ENCODE measurements around the gene LOXL4. TPM values are rescaled to one million over a fixed set of nuclear protein-coding genes. Genes with fewer than 3 reads are reported as not detected.

LOXL4 gene
- total RNA-seq, 1 donor from 2014 or later, result 0.92 TPM

- peaks cover 28% of the 10 kb centered on the region for H3K36me3 Mint-ChIP-seq
- no peaks in the 10 kb centered on the region for H3K79me2 ChIP-seq (ENCODE audit: low read depth)
- no peaks in the 10 kb centered on the region for H3K27me3 ChIP-seq
- no peak overlapping the region for H3K4me2 ChIP-seq
- H3K27ac Mint-ChIP-seq, result peak overlapping the region; percentile 22
- H3K4me1 ChIP-seq, result peaks cover 10% of the 10 kb centered on the region
- no peak overlapping the region for H3K9ac ChIP-seq
- H3K27ac ChIP-seq, result no peak overlapping the region
- peaks cover 9% of the 10 kb centered on the region for H4K20me1 ChIP-seq (ENCODE audit: low read depth)
- no peaks in the 10 kb centered on the region for H3K9me3 Mint-ChIP-seq
- no peak overlapping the region for H3K4me3 ChIP-seq
- TF ChIP-seq EZH2phosphoT487 (IDR thresholded peaks at IDR 0.05) (no peak), EZH2 (IDR thresholded peaks at IDR 0.05) (no peak), CTCF (IDR thresholded peaks at IDR 0.05) (no peak)
- H3K36me3 ChIP-seq, result no peaks in the 10 kb centered on the region
- no peak overlapping the region for H2AFZ ChIP-seq (replicated peaks)
- peaks cover 29% of the 10 kb centered on the region for H3K4me1 Mint-ChIP-seq
- H3K27me3 Mint-ChIP-seq (ENCODE audit: insufficient read depth, low read depth), result peaks cover 5% of the 10 kb centered on the region
- H3K4me3 Mint-ChIP-seq, result no peak overlapping the region
- H3K9me3 ChIP-seq (ENCODE audit: low read depth), result no peaks in the 10 kb centered on the region
- H3F3A ChIP-seq (ENCODE audit: low read depth), result no peaks in the 10 kb centered on the region
- no peak for DNase-seq (ENCODE audit: low spot score)
Measured at GRCh38 chr10:98246911-98247805, 20.8 kb downstream of the LOXL4 start.

GRCh38 chr10:98244586-98244985, 23.4 kb downstream of the LOXL4 start:
- Mint-ChIP-seq H3K9me3 (no peaks in the 10 kb centered on the region), H3K27ac (no peak overlapping the region), H3K4me1 (peaks cover 18% of the 10 kb centered on the region), H3K36me3 (peaks cover 22% of the 10 kb centered on the region), H3K27me3 (ENCODE audit: insufficient read depth, low read depth) (no peaks in the 10 kb centered on the region), H3K4me3 (no peak overlapping the region)
- Histone ChIP-seq H3F3A (ENCODE audit: low read depth) (no peaks in the 10 kb centered on the region), H3K4me2 (no peak overlapping the region), H4K20me1 (ENCODE audit: low read depth) (peaks cover 9% of the 10 kb centered on the region), H3K4me1 (peaks cover 8% of the 10 kb centered on the region), H3K9ac (no peak overlapping the region), H3K27me3 (no peaks in the 10 kb centered on the region), H3K36me3 (no peaks in the 10 kb centered on the region), H2AFZ (replicated peaks) (no peak overlapping the region), H3K9me3 (ENCODE audit: low read depth) (no peaks in the 10 kb centered on the region), H3K27ac (no peak overlapping the region), H3K79me2 (ENCODE audit: low read depth) (no peaks in the 10 kb centered on the region), H3K4me3 (no peak overlapping the region)
- no peak for DNase-seq (ENCODE audit: low spot score)
- no peak for TF ChIP-seq CTCF (IDR thresholded peaks at IDR 0.05)
- no peak for TF ChIP-seq EZH2 (IDR thresholded peaks at IDR 0.05)
- no peak for TF ChIP-seq EZH2phosphoT487 (IDR thresholded peaks at IDR 0.05)

- TF ChIP-seq EZH2phosphoT487 (IDR thresholded peaks at IDR 0.05) (no peak), EZH2 (IDR thresholded peaks at IDR 0.05) (no peak), CTCF (IDR thresholded peaks at IDR 0.05) (no peak)
- Mint-ChIP-seq H3K27me3 (ENCODE audit: insufficient read depth, low read depth) (no peaks in the 10 kb centered on the region), H3K4me3 (no peak overlapping the region), H3K4me1 (peaks cover 14% of the 10 kb centered on the region), H3K27ac (no peak overlapping the region), H3K36me3 (peaks cover 19% of the 10 kb centered on the region), H3K9me3 (no peaks in the 10 kb centered on the region)
- H3K4me3 ChIP-seq, result no peak overlapping the region
- peaks cover 5% of the 10 kb centered on the region for H4K20me1 ChIP-seq (ENCODE audit: low read depth)
- no peaks in the 10 kb centered on the region for H3F3A ChIP-seq (ENCODE audit: low read depth)
- no peak overlapping the region for H3K4me2 ChIP-seq
- no peak overlapping the region for H3K9ac ChIP-seq
- no peaks in the 10 kb centered on the region for H3K79me2 ChIP-seq (ENCODE audit: low read depth)
- no peak overlapping the region for H3K27ac ChIP-seq
- H3K9me3 ChIP-seq (ENCODE audit: low read depth), result no peaks in the 10 kb centered on the region
- DNase-seq (ENCODE audit: low spot score), result no peak
- H3K4me1 ChIP-seq, result peaks cover 4% of the 10 kb centered on the region
- no peak overlapping the region for H2AFZ ChIP-seq (replicated peaks)
- no peaks in the 10 kb centered on the region for H3K36me3 ChIP-seq
- no peaks in the 10 kb centered on the region for H3K27me3 ChIP-seq
Measured at GRCh38 chr10:98244141-98244540, 23.9 kb downstream of the LOXL4 start.
